Sigmoid colon (tissue), 4 donors: ENCODE measurements around the gene PARG.

Source experiments
- EP300 ChIP-seq, 4 donors: sonication (generic); formaldehyde crosslinking; IDR thresholded peaks; one replicate each; pipeline ENCODE4 v1.6.1; 2017; ENCODE audit warnings: antibody characterized with exemption in 4 of 4
- POLR2AphosphoS5 ChIP-seq, 4 donors: sonication (generic); formaldehyde crosslinking; IDR thresholded peaks; one replicate each; pipeline ENCODE4 v1.6.1; 2017; ENCODE audit warnings: antibody characterized with exemption in 4 of 4
- TF ChIP-seq, protein P1 (sequence below), 4 experiments: fragments of 450-650 bp in 3 of 4; fragments of 200-600 bp in 1 of 4; IDR thresholded peaks; one replicate each; pipeline ENCODE4 v1.5.1; 2016 to 2019; ENCODE audit warnings: antibody characterized with exemption in 4 of 4, mild to moderate bottlenecking in 3 of 4, moderate library complexity in 2 of 4

DNA sequence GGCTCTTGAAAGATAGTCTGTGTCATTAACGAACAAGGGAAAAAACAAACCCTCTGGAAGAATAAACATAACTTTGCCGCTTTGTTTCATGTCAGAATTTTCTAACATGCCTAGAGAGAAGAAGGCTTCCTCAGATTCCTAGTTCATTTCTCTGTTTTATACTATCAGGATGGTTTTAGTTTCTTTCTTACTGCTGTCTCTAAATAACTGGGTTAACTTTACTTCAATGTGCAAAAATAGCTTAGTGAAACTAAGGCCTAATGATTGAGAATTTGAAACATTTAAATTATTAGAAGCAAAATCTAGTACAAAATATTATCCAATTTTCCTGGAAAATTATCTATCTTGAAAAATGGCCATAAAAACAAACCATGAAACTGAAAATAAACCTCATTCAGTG, 107.6 kb downstream of the PARG start:
- TF ChIP-seq, protein P1, sequence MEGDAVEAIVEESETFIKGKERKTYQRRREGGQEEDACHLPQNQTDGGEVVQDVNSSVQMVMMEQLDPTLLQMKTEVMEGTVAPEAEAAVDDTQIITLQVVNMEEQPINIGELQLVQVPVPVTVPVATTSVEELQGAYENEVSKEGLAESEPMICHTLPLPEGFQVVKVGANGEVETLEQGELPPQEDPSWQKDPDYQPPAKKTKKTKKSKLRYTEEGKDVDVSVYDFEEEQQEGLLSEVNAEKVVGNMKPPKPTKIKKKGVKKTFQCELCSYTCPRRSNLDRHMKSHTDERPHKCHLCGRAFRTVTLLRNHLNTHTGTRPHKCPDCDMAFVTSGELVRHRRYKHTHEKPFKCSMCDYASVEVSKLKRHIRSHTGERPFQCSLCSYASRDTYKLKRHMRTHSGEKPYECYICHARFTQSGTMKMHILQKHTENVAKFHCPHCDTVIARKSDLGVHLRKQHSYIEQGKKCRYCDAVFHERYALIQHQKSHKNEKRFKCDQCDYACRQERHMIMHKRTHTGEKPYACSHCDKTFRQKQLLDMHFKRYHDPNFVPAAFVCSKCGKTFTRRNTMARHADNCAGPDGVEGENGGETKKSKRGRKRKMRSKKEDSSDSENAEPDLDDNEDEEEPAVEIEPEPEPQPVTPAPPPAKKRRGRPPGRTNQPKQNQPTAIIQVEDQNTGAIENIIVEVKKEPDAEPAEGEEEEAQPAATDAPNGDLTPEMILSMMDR (IDR thresholded peaks at IDR 0.05) = no peak
- TF ChIP-seq EP300 (IDR thresholded peaks at IDR 0.05) (no peak), POLR2AphosphoS5 (IDR thresholded peaks at IDR 0.05) (no peak)
